GM12878 (cell line): ENCODE data around the gene PPP6R1. TPM values are rescaled to one million over a fixed set of nuclear protein-coding genes. Genes with fewer than 3 reads are reported as not detected.

Source experiments
- ATAC-seq: fragments of 200-7000 bp; cut with Tn5 transposase; 3 replicates; pipeline ENCODE4 v1.9.1; 2020; ENCODE audit warnings: mild to moderate bottlenecking, moderate library complexity
- BruUV-seq: library from RNA; stranded (reverse); fragments of 400-500 nt; replicated peaks from 2 replicates; lab custom pipeline; 2021; lab: Mats Ljungman, UMichigan
- CTCF ChIA-PET: fragments of 300-600 bp; sonication (Branson Sonifier 250); formaldehyde crosslinking; extraction: SDS; loops from one replicate; lab custom pipeline; 2021; ENCODE audit warnings: inconsistent platforms; lab: Yijun Ruan, JAX
- POLR2A ChIA-PET: fragments of 350-600 bp; formaldehyde crosslinking; extraction: SDS; loops from one replicate; lab custom pipeline; 2021; ENCODE audit warnings: inconsistent platforms; lab: Charles Lee
- RAD21 ChIA-PET: fragments of 300-600 bp; sonication (Branson Sonifier 250); formaldehyde crosslinking; loops from one replicate; lab custom pipeline; 2023; ENCODE audit warnings: antibody characterized with exemption; ENCODE audit not compliant: unreplicated experiment; lab: Charles Lee
- SMC1A ChIA-PET: fragments of 300-600 bp; sonication (Branson Sonifier 250); formaldehyde crosslinking; loops from one replicate; lab custom pipeline; 2023; ENCODE audit not compliant: unreplicated experiment, uncharacterized antibody; lab: Charles Lee
- DNase-seq: peaks from one replicate; pipeline ENCODE4 v3.0.0-alpha.2; 2011; ENCODE audit warnings: low read depth, low spot score
- FAIRE-seq: peaks from 3 replicates; lab custom pipeline; 2011; peaks lifted over from hg19 to GRCh38; lab: Jason Lieb, UNC
- H2AFZ ChIP-seq: 2 replicates; pipeline ENCODE4 v1.6.0; 2011; ENCODE audit warnings: low read depth, low read length, control low read depth; ENCODE audit not compliant: control insufficient read depth
- H3K27ac ChIP-seq: 2 replicates; pipeline ENCODE4 v1.5.1; 2011; ENCODE audit warnings: control low read depth; ENCODE audit not compliant: control insufficient read depth, insufficient read depth
- H3K27me3 ChIP-seq, 2 experiments: replicated peaks in 1 of 2; 2 replicates each; pipeline versions ENCODE4 v1.6.0 to v1.6.1; 2011; ENCODE audit warnings: low read length in 1 of 2; ENCODE audit not compliant: control insufficient read depth in 2 of 2, insufficient read depth in 2 of 2
- H3K36me3 ChIP-seq, 2 experiments: 2 replicates each; pipeline ENCODE4 v1.5.1; 2011; ENCODE audit warnings: low read length in 1 of 2; ENCODE audit not compliant: control insufficient read depth in 2 of 2, insufficient read depth in 2 of 2
- H3K4me1 ChIP-seq: 2 replicates; pipeline ENCODE4 v1.6.1; 2011; ENCODE audit warnings: mild to moderate bottlenecking, low read length, moderate library complexity, mixed read lengths; ENCODE audit not compliant: control insufficient read depth, insufficient read depth
- H3K4me2 ChIP-seq: 2 replicates; pipeline ENCODE4 v1.6.0; 2011; ENCODE audit warnings: control low read depth; ENCODE audit not compliant: control insufficient read depth, insufficient read depth
- H3K4me3 ChIP-seq: fragments of 200-600 bp; sonication (generic); 2 replicates; pipeline ENCODE4 v1.5.1; 2016
- H3K79me2 ChIP-seq: 2 replicates; pipeline ENCODE4 v1.6.0; 2011; ENCODE audit warnings: low read length; ENCODE audit not compliant: control insufficient read depth, insufficient read depth
- H3K9ac ChIP-seq: 2 replicates; pipeline ENCODE4 v1.8.0; 2011; ENCODE audit warnings: low read length, control low read depth, mixed read lengths; ENCODE audit not compliant: control insufficient read depth, insufficient read depth
- H3K9me3 ChIP-seq: replicated peaks from 3 replicates; pipeline ENCODE4 v1.5.1; 2011; ENCODE audit warnings: mild to moderate bottlenecking, low read length; ENCODE audit not compliant: control insufficient read depth, insufficient read depth
- H4K20me1 ChIP-seq: 2 replicates; pipeline ENCODE4 v1.6.0; 2011; ENCODE audit not compliant: control insufficient read depth, insufficient read depth
- BHLHE40 ChIP-seq, 2 experiments: fragments of 450-650 bp in 1 of 2; IDR thresholded peaks; 2 replicates each; pipeline ENCODE4 v1.6.1; 2011 to 2017; ENCODE audit warnings: low read depth in 2 of 2, borderline replicate concordance in 1 of 2, improper control_type of control experiment in 1 of 2, low read length in 1 of 2, mild to moderate bottlenecking in 1 of 2
- CBFB ChIP-seq: IDR thresholded peaks from 2 replicates; pipeline ENCODE4 v1.6.1; 2016; ENCODE audit warnings: antibody characterized with exemption, low read depth
- CBX3 ChIP-seq: fragments of 200-600 bp; sonication (generic); IDR thresholded peaks from 2 replicates; pipeline ENCODE4 v1.6.1; 2016; ENCODE audit warnings: low read depth, borderline replicate concordance
- E4F1 ChIP-seq: fragments of 450-650 bp; IDR thresholded peaks from 2 replicates; pipeline ENCODE4 v1.6.1; 2018; ENCODE audit warnings: borderline replicate concordance, mild to moderate bottlenecking; ENCODE audit not compliant: partially characterized antibody
- FOXK2 ChIP-seq: fragments of 450-650 bp; IDR thresholded peaks from 2 replicates; pipeline ENCODE4 v1.6.1; 2017; ENCODE audit warnings: mild to moderate bottlenecking, moderate library complexity
- HDAC2 ChIP-seq: fragments of 200-600 bp; sonication (generic); IDR thresholded peaks from 2 replicates; pipeline ENCODE4 v1.6.1; 2017
- HSF1 ChIP-seq: fragments of 150-350 bp; IDR thresholded peaks from 2 replicates; pipeline ENCODE4 v1.6.1; 2014; ENCODE audit warnings: mild to moderate bottlenecking, low read depth, low read length
- MLLT1 ChIP-seq: fragments of 450-650 bp; IDR thresholded peaks from 2 replicates; pipeline ENCODE4 v1.6.1; 2016; ENCODE audit warnings: mild to moderate bottlenecking
- NR2C1 ChIP-seq: fragments of 450-650 bp; IDR thresholded peaks from 2 replicates; pipeline ENCODE4 v1.6.1; 2017; ENCODE audit warnings: antibody characterized with exemption, mild to moderate bottlenecking, moderate library complexity
- PKNOX1 ChIP-seq: fragments of 450-650 bp; IDR thresholded peaks from 2 replicates; pipeline ENCODE4 v1.6.1; 2016; ENCODE audit warnings: mild to moderate bottlenecking
- POLR2AphosphoS5 ChIP-seq: IDR thresholded peaks from 2 replicates; pipeline ENCODE4 v1.6.1; 2011; ENCODE audit warnings: mild to moderate bottlenecking, low read length, inconsistent platforms
- SMAD5 ChIP-seq: IDR thresholded peaks from 2 replicates; pipeline ENCODE4 v1.6.1; 2016; ENCODE audit warnings: antibody characterized with exemption, low read depth
- STAT1 ChIP-seq: fragments of 450-650 bp; conservative IDR thresholded peaks from 2 replicates; pipeline ENCODE4 v1.6.1; 2014; ENCODE audit warnings: antibody characterized with exemption, mild to moderate bottlenecking
- SUPT20H ChIP-seq: IDR thresholded peaks from 2 replicates; pipeline ENCODE4 v1.6.1; 2011; ENCODE audit warnings: low read depth, mild to moderate bottlenecking, low read length, moderate library complexity, borderline replicate concordance; ENCODE audit not compliant: control insufficient read depth
- ZZZ3 ChIP-seq: IDR thresholded peaks from 2 replicates; pipeline ENCODE4 v1.6.1; 2011; ENCODE audit warnings: low read depth; ENCODE audit not compliant: control insufficient read depth, insufficient read length
- WGBS: methylation state at CpG from one replicate; pipeline ENCODE4 v1.1.6; 2016; ENCODE audit warnings: low lambda C conversion rate; ENCODE audit not compliant: insufficient replicate concordance, insufficient coverage; ENCODE audit errors: missing lambda C conversion rate; 5-methylcytosine and 5-hydroxymethylcytosine counted together
- in situ Hi-C: fragments of 300-500 bp; cut with MboI; formaldehyde crosslinking; loops from 9 replicates; pipeline ENCODE4 v1.14.3; 2018; ENCODE audit warnings: mixed read lengths
- intact Hi-C: fragments of 100-400 bp; cut with micrococcal nuclease; formaldehyde crosslinking; loops from one replicate; pipeline ENCODE4 v1.14.2; 2022; ENCODE audit not compliant: unreplicated experiment
- polyA plus RNA-seq, 11 experiments: library from polyadenylated mRNA; depleted of rRNA in 4 of 11; unstranded in 6 of 11; stranded (reverse) in 5 of 11; fragments of >200 nt; fragmentation: Nextera tagmentation in 4 of 11; fragmentation: Illumina TruSeq in 1 of 11; extraction: Ambion mirVana in 4 of 11; extraction: Trizol in 1 of 11; gene quantifications; 1 replicate in 1 of 11; 2 replicates in 10 of 11; pipeline versions ENCODE4 v1.2.1 to v1.2.3, GENCODE V29; 2011 to 2016; ENCODE audit warnings: inconsistent platforms in 2 of 11, missing spikeins in 2 of 11, low read depth in 1 of 11
- total RNA-seq, 4 experiments: library from RNA; depleted of rRNA in 3 of 4; stranded (reverse); fragments of >200 nt in 3 of 4; fragmentation: Illumina TruSeq in 1 of 4; extraction: Trizol in 1 of 4; gene quantifications; 2 replicates each; pipeline versions ENCODE4 v1.2.1 to v1.2.3, GENCODE V29; 2013 to 2021

PPP6R1 gene
- total and polyA plus RNA-seq, 10 of the 15 experiments (the other 5 are each of a cell fraction or from before 2014, with no cell fraction given), result 0.80 to 173 (median 63.7) TPM

- SMC1A ChIA-PET, result no interaction called here
- no peak overlapping the region for H3K27ac ChIP-seq
- H3K27me3 ChIP-seq, result no peaks in the 10 kb centered on the region
- no peaks in the 10 kb centered on the region for H4K20me1 ChIP-seq
- no TSS peak for BruUV-seq
- WGBS, result 77% methylated on average over 10 of the region's 16 CpGs
- ATAC-seq, result no peak
- intact Hi-C loops, result no loop called here
- no peak for TF ChIP-seq POLR2AphosphoS5
- TF ChIP-seq BHLHE40 (IDR thresholded peaks at IDR 0.05; ENCODE audit: borderline replicate concordance in 1 of 2, low read depth in 2 of 2, low read length in 1 of 2), result no peak
- TF ChIP-seq CBX3, result no peak
- no peak for TF ChIP-seq HSF1
- TF ChIP-seq STAT1, result no peak
- TF ChIP-seq NR2C1, result no peak
- TF ChIP-seq HDAC2, result no peak
- TF ChIP-seq ZZZ3, result no peak
- no peak for TF ChIP-seq PKNOX1
- TF ChIP-seq SMAD5, result no peak
- TF ChIP-seq E4F1, result no peak
- TF ChIP-seq CBFB, result no peak
- no peak for TF ChIP-seq MLLT1
- TF ChIP-seq FOXK2, result no peak
- no peak for TF ChIP-seq SUPT20H
- RAD21 ChIA-PET, result no interaction called here
- FAIRE-seq, result no peak
- H3K4me1 ChIP-seq, result no peaks in the 10 kb centered on the region
- DNase-seq, result no peak
- H3K4me2 ChIP-seq, result no peak overlapping the region
- no peak overlapping the region for H2AFZ ChIP-seq
- H3K4me3 ChIP-seq, result no peak overlapping the region
- no peaks in the 10 kb centered on the region; the same call in 2 of the 3 replicates for H3K9me3 ChIP-seq
- H3K9ac ChIP-seq, result no peak overlapping the region
- no peaks in the 10 kb centered on the region; a peak in 1 of 4 replicates for H3K36me3 ChIP-seq
- CTCF ChIA-PET, result no interaction called here
- in situ Hi-C loops, result no loop called here
- no peaks in the 10 kb centered on the region for H3K79me2 ChIP-seq
- POLR2A ChIA-PET, result no interaction called here
These were observed 6.4 kb upstream of the PPP6R1 start for GRCh38 chr19:55265173-55265572.
